HG02943 (cell line): ENCODE measurements around the gene SRC.

Source experiments
- ATAC-seq: cut with Tn5 transposase; IDR thresholded peaks from one replicate; pipeline ENCODE4 v1.9.1; 2021; ENCODE audit warnings: mild to moderate bottlenecking, low read depth, moderate library complexity; ENCODE audit not compliant: unreplicated experiment

SRC gene

GRCh38 chr20:37379967-37380828 lies 34.3 kb downstream of the SRC start:
- ATAC-seq = no peak

DNA sequence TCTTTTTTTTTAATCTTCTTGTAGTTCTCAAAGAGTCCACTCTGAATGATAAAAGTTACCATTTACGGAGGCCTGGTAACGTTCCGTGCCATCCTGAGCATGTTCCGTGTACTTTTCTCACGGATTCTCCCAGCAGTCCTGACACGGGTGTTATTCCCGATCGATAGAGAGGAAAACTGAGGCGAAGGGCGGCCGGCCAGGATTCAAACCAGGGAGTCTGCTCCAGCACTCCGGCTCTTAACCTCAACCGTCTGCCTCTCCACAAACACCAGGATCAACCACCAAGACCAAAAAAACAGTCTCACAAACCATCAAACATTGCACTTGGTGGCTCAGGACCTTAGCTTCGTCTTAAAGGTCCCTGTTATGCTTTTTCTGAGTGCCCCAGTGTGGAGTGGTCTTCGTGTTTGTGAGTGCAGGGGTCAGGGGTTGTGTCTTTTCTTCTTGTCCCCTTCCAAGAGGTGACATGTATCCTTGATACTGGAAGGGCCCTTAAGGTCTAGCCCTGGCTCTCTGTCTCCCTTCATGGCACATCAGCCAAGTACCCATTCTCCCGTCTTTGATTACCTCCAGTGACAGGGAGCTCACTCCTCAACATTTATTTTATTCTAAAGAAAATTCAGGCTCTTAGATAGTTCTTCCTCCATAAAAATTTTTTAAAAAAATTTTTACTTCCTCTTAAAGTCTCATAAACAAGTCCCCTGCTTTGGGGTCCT lies 35.1 kb downstream of the SRC start:
- no peak for ATAC-seq

DNA sequence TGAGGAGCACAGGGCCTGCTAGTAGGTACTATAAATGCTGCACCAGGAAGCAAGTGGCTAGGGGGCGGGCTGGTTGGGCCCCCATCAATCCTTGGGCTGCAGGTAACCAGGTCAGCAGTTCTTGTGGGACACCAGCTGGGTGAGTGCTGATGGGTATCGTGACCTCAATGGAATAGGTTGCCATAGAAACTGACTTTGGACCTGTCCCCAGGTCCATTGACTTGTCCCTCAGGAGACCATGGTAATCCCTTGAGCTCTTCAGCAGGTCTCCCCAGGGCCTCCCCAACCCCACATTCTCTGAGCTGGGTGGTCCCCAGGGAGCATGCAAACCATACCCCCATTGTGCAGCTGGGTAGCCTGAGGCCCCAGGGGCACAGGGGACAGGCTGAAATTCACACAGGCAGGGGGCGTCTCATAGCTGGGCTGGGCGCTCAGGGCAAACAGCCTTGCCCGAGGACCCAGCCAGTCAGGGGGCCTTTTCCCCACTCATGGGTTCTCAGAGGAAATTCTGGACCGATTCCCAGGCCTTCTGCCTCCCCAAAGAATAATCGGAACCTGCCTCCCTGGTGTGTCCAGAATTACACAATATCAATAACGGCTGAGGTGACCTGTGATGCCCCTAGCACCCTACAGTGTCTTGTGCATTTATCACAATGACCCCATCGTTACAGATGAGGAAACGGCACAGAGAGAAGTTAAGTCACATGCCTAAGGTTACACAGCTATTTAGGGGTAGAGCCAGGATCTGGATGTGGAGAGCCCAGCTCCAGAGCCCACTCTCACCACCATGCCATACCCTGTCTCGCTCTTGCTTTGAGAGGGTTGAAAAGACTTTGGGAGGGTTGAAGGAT lies 35.9 kb downstream of the SRC start:
- ATAC-seq = no peak

DNA sequence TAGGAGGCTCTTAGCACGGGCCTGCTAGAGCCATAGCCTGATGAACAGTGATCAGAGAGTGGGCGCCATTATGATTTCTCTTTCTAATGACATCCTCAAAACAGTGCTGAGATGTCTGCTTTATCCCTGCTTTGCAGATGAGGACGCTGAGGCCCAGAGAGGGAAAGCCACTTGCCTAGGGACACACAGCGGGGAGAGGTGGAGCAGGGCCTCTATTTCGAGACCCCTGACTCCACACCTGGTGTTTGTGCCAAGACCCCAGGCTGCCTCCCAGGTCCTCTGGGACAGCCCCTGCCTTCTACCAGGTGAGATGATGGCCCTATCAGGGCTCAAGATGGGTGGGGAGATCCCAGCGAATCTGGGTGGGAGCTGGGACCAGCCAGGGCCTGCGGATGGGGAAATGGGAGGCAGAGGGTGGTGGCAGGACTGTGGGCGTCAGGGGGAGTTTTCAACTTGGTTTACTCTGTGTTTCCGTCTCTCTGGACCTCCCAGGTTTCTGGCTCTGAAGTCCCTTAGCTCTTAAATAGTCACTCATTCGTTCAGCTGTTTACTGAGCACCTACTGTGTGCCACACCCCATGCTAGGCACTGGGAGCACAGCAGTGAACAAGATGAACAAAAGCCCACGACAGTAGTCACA lies 36.7 kb downstream of the SRC start:
- no peak for ATAC-seq

GRCh38 chr20:37383229-37383989 lies 37.5 kb downstream of the SRC start:
- no peak for ATAC-seq

DNA sequence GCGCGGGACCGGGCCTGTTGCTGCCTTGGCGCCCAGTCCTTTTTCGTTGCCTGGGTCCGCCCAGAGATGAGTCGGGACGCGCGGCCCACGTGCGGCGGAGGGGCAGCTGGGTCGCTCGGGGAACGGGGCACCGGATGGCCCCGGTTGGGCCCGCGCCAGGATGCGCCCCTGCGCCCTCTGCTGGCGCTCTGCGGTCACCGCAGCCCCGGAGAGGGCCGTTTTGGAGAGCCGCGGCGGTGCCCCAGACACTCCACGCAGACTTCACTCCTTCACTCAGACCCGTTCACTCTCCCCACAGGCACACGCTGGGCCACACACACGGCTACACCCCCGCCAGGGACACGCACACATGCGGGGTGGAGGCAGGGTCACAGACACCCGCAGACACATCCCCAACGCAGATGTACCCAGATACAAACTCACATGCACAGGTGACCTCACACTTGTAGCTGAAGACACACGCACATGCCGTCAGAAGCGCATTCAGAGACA lies 38.8 kb downstream of the SRC start:
- no peak for ATAC-seq

DNA sequence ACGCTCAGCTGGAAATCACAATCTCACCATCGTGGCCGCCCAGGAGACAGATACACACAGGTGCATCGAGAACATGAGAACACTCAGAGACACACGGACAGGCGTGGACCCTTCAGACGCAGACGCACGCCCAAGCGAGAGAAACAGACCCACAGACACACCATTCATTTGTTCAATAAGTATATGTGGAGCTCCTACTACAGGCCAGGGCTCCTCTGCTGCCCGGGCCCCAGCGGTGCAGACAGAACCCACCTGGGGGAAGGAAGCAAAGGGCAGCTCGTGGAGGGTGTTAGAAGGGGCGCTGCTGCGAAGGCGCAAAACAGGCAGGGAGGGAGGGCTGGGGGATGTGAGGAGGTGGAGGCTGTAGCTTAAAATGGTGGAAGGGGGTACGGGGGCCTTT lies 39.2 kb downstream of the SRC start:
- ATAC-seq = no peak

- no peak for ATAC-seq
Measured at GRCh38 chr20:37385659-37386504, 39.9 kb downstream of the SRC start.

GRCh38 chr20:37386505-37387251 lies 40.7 kb downstream of the SRC start:
- ATAC-seq = no peak

- no peak for ATAC-seq
Measured at GRCh38 chr20:37387519-37388269, 41.8 kb downstream of the SRC start.

DNA sequence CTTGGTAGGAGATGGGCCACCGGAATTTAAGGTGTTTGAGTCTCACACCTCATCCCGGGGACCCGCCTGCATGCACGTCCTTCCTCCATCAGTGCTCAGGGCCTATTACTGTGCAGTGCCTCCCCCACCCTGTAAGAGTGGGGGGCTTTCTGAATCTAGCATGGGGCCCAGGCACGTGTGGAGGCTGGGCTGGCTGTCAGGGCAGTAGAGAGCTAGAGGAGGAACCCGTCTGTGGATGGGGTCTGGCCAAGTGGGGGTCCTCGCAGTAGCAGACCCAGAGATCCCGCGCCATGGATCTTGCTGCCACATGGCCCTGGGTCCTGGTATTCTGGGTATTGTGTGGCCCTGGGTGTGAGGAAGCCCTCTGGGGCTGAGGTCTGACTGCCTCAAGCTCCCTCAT lies 42.9 kb downstream of the SRC start:
- no peak for ATAC-seq

DNA sequence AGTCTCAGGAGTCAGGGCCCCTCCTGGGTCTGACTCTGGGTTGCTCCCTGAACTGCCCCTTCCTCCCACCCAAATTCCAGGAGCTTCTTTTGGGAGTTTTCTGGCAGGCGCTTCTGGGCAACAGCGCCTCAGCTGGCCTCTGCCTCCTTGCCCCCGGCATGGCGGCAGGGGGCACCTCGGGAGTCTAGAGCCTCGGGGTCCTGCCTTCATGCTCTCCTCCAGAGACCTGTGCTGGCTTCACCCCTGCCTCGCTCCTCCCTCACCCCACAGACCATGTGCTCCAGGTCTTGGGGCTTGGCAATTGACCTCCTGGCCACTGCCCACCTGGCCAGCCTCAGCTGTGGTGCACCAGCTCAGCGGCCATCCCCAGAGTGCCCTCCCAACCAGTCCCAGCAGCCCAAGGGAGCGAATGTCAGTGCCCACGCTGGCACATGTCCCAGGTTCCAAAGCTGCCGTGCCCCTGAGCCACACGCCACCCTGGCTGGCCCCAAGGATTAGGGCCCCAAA lies 43.4 kb downstream of the SRC start:
- ATAC-seq = no peak

GRCh38 chr20:37389844-37390275 lies 43.9 kb downstream of the SRC start:
- ATAC-seq = no peak

DNA sequence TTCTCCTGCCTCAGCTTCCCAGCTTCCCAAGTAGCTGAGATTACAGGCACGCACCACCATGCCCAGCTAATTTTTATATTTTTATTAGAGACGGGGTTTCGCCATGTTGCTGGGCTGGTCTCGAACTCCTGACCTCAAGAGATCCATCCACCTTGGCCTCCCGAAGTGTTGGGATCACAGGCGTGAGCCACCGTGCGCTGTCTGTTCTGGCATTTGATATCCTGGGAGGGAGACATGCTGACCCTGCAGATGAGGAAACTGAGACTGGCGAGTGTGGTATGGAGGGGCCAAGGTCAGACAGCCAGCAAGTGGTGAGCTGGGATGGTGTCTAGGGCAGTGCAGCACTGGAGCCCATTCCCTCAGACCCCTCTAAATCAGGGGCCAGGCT lies 44.6 kb downstream of the SRC start:
- ATAC-seq = no peak

- ATAC-seq = no peak
Measured at GRCh38 chr20:37390891-37391525, 45.1 kb downstream of the SRC start.

- no peak for ATAC-seq
Measured at GRCh38 chr20:37392441-37393195, 46.7 kb downstream of the SRC start.
